UCSD-AML1 (cell line): ENCODE measurements around the gene KIRREL2.

Experiments used
- DNase-seq: peaks from one replicate; lab custom pipeline; 2025; ENCODE audit not compliant: unreplicated experiment; lab: John Stamatoyannopoulos, UW

The KIRREL2 gene

GRCh38 chr19:35844482-35845214 is 12.1 kb upstream of the KIRREL2 start:
- DNase-seq: no peak

DNA sequence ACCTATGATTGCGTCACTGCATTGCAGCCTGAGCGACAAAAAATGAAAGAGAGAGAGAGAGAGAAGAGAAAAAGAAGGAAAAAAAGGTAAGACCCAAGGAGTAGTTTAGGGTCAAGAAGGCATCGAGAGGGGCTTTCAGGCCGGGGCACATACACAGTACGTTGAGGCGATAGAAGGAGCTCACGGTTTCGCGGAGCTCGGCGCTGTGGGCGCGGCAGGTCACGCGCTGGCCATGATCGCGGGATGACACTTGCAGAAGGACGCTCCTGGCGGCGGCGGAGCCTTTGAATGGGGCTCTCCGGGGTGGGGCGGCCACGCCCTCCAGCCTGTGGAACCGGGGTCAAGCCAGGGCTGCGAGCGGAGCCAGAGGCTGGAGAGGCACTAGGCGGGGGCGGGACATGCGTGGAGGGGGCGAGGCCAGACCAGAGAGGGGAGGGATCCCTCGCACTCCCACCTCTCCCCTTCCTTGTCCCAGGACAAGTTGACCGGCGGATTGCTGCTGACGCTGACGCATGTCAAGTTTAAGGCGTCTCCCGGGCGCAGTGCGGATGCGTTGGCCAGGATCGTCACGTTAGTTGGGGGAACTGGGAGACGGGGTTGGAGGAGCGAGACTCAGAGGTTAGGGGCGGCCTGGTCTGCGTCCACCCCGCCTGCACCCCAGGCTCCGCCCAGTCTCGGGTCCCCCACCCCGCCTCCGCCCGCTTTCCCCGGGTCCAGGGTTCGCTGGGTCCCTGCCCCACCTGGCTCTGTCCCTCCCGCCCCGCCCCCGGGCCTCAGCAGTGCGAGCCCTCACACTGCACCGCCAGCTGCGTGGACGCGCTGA is 11.3 kb upstream of the KIRREL2 start:
- DNase-seq: no peak

DNA sequence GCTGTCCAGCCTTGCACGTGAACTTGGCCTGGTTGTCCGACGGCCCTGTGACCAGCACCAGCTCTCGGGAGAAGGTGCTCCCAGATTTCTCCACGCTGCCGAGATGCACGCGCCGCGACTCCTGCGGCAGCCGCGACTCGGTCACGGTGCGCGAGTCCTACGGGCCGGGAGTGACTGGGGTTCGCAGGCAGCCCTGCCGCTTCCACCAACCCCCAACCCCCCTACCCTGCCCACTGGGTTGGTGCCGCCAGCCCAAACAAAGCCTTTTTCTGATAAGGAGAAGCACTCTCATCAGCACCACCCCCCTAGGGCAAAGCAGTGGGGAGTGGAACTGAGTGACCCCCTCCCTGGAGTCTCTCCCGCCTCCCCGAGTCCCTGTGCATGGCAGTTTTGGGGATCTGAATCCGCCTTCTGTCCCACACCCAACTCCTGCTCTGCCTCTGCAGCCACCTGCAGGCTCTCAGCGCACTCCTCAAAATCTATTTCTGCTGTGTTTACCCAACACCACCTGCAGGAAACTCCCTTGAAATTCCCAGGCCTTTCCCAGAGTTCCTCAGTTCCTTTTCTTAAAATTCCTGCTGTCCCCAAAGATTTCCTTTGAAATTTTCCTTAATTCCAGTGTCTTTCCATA is 10.6 kb upstream of the KIRREL2 start:
- no peak for DNase-seq

- no peak for DNase-seq
Measured at GRCh38 chr19:35847911-35848310, 8.8 kb upstream of the KIRREL2 start.

DNA sequence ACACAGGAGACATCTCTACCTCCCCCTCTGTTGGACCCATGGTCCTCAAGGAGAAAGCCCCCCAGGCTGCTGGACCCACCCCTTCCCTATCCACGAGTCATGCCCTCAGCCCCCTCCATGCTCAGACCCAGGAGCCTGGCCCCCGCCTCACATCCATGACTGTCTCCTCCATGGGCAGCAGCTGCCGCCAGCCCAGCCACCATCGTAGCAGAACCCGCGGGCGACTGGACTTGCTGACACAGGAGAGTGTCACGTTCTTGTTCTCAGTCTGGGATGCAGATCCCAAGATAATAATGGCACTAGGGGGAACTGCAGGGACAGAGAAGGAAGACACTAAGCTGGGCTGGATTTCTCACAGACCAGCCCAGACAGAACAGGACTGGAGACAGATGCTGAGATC is 8.2 kb upstream of the KIRREL2 start:
- no peak for DNase-seq

DNA sequence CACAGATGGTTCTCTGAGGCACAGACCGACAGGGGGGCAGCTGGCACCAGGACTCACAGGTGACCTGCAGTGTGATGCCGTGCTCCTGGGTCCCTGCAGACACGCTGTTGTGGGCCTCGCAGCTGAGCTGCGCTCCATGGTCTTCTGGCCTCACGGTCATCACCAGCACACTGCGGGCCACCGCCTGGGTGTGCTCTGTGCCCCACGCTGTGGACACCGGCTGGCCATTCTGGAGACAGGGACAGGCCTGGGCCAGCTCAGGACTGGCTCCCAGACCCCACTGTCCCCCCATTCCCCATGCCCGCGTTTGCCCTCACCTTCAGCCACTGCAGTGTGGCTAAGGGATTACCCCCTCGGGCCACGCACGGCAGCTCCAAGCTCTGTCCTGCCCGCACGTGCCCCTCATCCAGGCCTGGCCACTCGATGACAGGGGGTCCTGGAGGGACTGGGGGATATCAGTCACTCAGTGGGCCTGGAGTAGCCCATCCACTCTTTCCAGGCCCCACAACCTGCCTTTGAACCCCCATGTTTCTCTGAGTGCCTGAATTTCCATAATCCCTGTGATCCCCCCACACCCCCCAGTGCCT is 7.7 kb upstream of the KIRREL2 start:
- DNase-seq: no peak

DNA sequence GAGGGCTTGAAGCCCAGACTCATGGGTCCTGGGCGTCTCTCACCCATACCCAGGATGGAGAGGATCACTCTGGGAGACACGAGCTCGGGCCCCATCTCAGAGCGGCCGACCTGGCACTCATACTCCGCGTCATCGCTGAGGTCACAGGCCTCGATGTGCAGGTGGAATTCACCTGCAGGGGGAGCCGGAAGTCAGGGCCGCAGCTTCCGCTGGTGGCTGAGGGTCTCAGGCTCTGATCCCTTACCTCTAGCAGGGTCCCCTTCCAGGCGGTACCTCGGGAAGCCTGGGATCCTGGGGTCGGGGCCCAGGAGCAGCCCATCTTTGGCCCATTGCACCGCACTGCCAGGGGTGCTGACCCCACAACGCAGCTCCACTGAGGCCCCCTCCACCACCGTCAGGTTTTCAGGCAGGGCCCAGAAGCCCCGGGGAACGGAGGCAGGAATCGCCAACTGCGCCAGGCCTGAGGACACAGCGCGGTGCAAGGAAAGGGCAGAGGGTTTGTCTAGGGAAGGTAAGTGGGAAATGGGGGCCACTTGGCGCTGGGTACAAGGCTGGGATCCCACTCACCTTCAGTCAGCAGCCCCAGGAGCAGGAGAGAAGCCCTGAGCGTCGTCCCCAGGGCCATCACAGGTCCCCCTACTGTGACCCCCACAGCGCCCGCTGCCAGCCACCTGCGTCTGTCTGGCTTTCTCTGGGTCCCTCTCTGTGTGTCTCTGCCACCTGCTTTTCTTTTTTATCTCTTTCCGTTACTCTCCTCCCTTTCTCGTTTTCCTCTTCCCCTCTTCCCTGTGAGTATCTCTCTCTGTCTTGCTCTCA is 5.3 kb upstream of the KIRREL2 start:
- DNase-seq: no peak

DNA sequence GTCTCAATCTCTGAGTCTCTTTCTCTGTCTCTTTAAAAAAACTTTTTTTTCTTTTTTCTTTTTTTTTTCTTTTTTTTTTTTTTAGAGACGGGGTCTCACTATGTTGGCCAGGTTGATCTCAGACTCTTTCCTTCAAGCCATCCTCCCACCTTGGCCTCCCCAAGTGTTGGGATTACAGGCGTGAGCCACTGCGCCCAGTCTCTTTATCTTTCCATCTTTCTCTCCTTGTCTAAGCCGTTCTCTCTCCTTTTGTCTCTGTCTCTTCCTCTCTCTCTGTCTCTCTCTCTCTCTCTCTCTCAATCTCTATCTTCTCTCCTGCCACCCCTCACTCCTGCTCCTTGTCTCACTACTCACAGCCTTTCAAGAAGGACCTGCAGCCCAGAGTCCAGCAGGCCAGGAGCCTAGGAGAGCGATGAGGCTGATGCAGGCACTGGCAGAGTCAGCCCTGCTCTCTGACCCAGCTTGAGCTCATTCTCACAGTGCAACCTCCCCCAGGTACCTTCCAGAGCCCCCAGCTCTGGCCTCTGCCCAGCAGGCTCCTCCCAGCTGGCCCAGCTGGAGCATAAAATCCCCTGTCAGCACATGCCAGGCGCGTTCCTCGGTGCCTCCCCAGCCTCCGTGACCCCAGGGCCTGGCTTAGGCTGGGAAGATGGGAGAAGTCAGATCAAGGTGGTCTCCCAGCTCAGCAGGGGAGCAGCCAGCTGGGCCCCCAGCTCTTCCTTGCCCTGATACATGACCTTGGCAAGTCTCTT is 4.5 kb upstream of the KIRREL2 start, which contains the start of gene NPHS1:
Gene NPHS1, minus strand, starts transcription at position 476 of the 752 bp plus-strand sequence. CDS start 667 bp downstream, outside the sequence.
- DNase-seq: no peak

- no peak for DNase-seq
Measured at GRCh38 chr19:35853038-35853756, 3.5 kb upstream of the KIRREL2 start.

- DNase-seq: no peak
Measured at GRCh38 chr19:35858311-35858710, 1.6 kb downstream of the KIRREL2 start.

DNA sequence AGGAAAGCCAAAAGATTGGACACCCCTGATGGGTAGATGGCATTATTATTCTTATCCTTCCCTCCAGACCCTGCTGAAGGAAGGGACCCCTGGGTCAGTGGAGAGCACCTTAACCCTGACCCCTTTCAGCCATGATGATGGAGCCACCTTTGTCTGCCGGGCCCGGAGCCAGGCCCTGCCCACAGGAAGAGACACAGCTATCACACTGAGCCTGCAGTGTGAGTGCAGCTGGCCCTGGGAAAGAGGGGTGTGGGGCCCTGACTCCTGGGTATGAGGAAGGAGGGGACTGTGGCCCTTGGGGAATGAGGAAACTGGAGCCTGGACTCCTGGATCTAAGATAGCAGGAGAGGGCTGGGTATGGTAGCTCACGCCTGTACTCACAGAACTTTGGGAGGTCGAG is 2.7 kb downstream of the KIRREL2 start:
- no peak for DNase-seq

- no peak for DNase-seq
Measured at GRCh38 chr19:35860436-35860817, 3.7 kb downstream of the KIRREL2 start.

GRCh38 chr19:35860818-35861639 is 4.3 kb downstream of the KIRREL2 start:
- DNase-seq: no peak

DNA sequence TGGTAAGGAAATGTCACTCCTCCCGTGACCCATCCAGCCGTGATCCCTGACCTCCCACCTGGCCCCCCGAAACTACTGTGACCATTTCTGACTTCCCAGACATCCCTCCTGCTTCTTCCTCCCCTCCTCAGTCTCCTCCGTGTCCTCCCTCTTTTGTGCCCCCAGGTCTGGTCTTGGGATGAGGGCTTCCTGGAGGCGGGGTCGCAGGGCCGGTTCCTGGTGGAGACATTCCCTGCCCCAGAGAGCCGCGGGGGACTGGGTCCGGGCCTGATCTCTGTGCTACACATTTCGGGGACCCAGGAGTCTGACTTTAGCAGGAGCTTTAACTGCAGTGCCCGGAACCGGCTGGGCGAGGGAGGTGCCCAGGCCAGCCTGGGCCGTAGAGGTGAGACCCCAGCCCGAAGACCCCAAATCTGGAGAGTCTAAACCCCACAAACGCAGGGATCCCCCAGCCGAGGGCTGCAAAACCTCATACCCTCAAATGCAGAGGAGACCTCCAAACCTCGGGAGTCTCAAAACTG is 5.0 kb downstream of the KIRREL2 start:
- no peak for DNase-seq

DNA sequence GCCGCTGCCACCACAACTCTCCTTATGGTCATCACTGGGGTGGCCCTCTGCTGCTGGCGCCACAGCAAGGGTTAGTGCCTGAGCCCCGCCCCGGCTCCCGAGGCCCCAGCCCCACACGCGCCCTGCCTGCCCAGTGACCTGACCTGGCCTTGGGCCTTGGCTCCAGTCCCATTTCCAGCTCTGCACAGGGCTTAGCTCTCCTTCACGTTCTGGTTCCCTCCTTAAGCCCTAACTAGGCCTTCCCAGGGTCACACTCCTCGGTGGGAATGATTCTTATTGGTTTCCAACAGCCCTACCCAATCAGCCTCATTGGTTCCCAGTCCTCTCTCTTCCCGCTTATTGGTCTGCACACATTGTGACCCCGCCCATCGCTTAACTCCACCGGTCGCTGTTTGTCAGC is 5.8 kb downstream of the KIRREL2 start:
- DNase-seq: no peak

DNA sequence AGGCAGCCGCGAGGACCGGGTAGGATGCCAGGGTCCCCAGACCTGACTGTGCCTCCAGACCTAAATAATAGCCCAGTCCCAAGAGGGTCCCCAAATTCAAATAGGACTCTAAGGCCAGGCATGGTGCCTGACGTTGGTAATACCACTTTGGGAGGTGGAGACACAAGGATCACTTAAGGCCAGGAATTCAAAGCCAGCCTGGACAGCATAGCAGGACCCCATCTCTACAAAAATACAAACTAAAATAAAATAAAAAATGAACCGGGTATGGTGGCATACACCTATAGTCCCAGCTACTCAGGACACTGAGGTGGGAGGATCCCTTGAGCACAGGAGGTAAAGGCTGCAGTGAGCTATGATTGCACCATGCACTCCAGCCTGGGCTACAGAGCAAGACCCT is 6.3 kb downstream of the KIRREL2 start:
- no peak for DNase-seq

GRCh38 chr19:35868172-35868822 is 11.6 kb downstream of the KIRREL2 start, which contains the start of gene APLP1:
APLP1 (plus strand) TSS chr19:35868574; CDS start chr19:35868637, 63 bp downstream.
- peak; percentile 36 for DNase-seq
